ENCODE results near the gene SLC30A7. TPM values are rescaled to one million over a fixed set of nuclear protein-coding genes. Genes with fewer than 3 reads are reported as not detected.

Gene SLC30A7
- total and polyA plus RNA-seq, 2 of the 13 experiments (the other 11 are each of a cell fraction or from before 2014, with no cell fraction given) = 8.3 to 40.8 TPM

DNA sequence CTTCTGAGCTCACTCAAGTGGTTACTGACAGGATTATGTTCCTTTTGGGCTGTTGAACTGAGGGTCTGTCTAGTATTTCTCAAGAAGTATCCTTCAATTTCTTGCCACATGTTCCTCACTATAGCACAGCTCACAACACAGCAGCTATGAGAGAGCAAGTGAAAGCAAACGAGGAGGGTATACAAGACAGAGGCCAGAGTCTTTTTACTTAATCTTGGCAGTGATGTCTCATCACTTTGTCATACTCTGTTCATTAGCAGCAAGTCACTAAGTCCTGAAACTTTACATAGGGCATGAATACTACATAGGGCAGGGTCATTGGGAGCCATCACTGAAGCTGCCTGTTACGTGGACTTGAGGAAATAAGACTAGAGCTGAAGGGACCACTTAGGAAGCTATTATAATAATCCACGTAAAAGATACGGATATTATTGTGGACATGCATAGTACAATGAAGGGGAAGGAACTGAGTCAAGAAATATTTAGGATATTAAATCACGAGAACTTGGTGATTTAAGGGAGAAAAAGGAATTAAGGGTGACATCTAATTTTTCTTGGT, 63.7 kb downstream of the SLC30A7 start:
- Histone ChIP-seq H3K4me2 (ENCODE audit: low read depth, low read length) (no peak overlapping the region), H3K79me2 (ENCODE audit: insufficient read depth, low read length) (no peaks in the 10 kb centered on the region), H3K36me3 (replicated peaks in 1 of 2; ENCODE audit: control insufficient read depth in 1 of 2, insufficient read depth in 2 of 2, low read length in 2 of 2) (peaks cover 0 to 13% of the 10 kb centered on the region in 2 experiments; a peak in 2 of 5 replicates), H4K20me1 (ENCODE audit: insufficient read depth, low read length) (no peaks in the 10 kb centered on the region; the same call in 1 of the 2 replicates), H3K4me3 (replicated peaks in 1 of 3; ENCODE audit: insufficient read depth in 1 of 3, low read depth in 2 of 3, low read length in 3 of 3) (no peak overlapping the region), H3K4me1 (ENCODE audit: insufficient read depth, low read length) (no peaks in the 10 kb centered on the region), H3K9ac (ENCODE audit: insufficient read depth, low read depth, low read length) (no peak overlapping the region), H3K27ac (ENCODE audit: extremely low read length, insufficient read depth, low read length) (no peak overlapping the region), H3K9me3 (ENCODE audit: low read length) (no peaks in the 10 kb centered on the region), H3K27me3 (ENCODE audit: control insufficient read depth in 1 of 2, insufficient read depth in 2 of 2, low read length in 2 of 2) (no peaks in the 10 kb centered on the region), H2AFZ (ENCODE audit: low read length) (no peak overlapping the region)
- ChIA-PET CTCF (ENCODE audit: low intra/inter-chr PET ratio, low total read pairs) (no interaction called here), POLR2A (no interaction called here)
- 93% methylated on average over 5 of the region's 5 CpGs for WGBS (ENCODE audit: low lambda C conversion rate)
- ATAC-seq (no peak; the same call in 2 of the 3 replicates), FAIRE-seq (no peak), DNase-seq (ENCODE audit: low spot score) (no peak)
- BruUV-seq (replicated peaks) = no TSS peak
- intact Hi-C loops (cut with micrococcal nuclease; ENCODE audit: unreplicated experiment) = no loop called here
- in situ Hi-C loops (cut with HindIII; ENCODE audit: extremely low pct_ligation_motif_present, low pct_unique_long_range_greater_than_20kb) = no loop called here
- no peak for TF ChIP-seq PTBP1 (IDR thresholded peaks at IDR 0.05; ENCODE audit: low read depth, low read length, poor library complexity, severe bottlenecking)
- no peak for TF ChIP-seq ZNF335 (CRISPR knock-in tag; IDR thresholded peaks at IDR 0.05)
- TF ChIP-seq PRPF4 (IDR thresholded peaks at IDR 0.05; ENCODE audit: low read depth, low read length, poor library complexity, severe bottlenecking) = no peak
- TF ChIP-seq CENPT (CRISPR knock-in tag; IDR thresholded peaks at IDR 0.05; ENCODE audit: low read depth) = no peak
- TF ChIP-seq, protein P1, sequence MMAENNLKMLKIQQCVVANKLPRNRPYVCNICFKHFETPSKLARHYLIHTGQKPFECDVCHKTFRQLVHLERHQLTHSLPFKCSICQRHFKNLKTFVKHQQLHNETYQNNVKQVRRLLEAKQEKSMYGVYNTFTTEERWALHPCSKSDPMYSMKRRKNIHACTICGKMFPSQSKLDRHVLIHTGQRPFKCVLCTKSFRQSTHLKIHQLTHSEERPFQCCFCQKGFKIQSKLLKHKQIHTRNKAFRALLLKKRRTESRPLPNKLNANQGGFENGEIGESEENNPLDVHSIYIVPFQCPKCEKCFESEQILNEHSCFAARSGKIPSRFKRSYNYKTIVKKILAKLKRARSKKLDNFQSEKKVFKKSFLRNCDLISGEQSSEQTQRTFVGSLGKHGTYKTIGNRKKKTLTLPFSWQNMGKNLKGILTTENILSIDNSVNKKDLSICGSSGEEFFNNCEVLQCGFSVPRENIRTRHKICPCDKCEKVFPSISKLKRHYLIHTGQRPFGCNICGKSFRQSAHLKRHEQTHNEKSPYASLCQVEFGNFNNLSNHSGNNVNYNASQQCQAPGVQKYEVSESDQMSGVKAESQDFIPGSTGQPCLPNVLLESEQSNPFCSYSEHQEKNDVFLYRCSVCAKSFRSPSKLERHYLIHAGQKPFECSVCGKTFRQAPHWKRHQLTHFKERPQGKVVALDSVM (CRISPR knock-in tag; IDR thresholded peaks at IDR 0.05) = no peak
- no peak for TF ChIP-seq ZNF644 (CRISPR knock-in tag; IDR thresholded peaks at IDR 0.05; ENCODE audit: low read depth)
- TF ChIP-seq ZNF326 (CRISPR knock-in tag; IDR thresholded peaks at IDR 0.05; ENCODE audit: borderline replicate concordance) = no peak
- TF ChIP-seq, protein P2, sequence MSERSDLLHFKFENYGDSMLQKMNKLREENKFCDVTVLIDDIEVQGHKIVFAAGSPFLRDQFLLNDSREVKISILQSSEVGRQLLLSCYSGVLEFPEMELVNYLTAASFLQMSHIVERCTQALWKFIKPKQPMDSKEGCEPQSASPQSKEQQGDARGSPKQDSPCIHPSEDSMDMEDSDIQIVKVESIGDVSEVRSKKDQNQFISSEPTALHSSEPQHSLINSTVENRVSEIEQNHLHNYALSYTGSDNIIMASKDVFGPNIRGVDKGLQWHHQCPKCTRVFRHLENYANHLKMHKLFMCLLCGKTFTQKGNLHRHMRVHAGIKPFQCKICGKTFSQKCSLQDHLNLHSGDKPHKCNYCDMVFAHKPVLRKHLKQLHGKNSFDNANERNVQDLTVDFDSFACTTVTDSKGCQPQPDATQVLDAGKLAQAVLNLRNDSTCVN (CRISPR knock-in tag; IDR thresholded peaks at IDR 0.05; ENCODE audit: borderline replicate concordance) = no peak
- TF ChIP-seq ZNF121 (CRISPR knock-in tag; IDR thresholded peaks at IDR 0.05) = no peak
- no peak for TF ChIP-seq ZNF615 (CRISPR knock-in tag; IDR thresholded peaks at IDR 0.05; ENCODE audit: borderline replicate concordance)
- TF ChIP-seq CBX2 (IDR thresholded peaks at IDR 0.05; ENCODE audit: low read depth, low read length) = no peak
- no peak for TF ChIP-seq CBX2 (CRISPR knock-in tag; IDR thresholded peaks at IDR 0.05; ENCODE audit: low read depth)
- no peak for TF ChIP-seq SAP130 (CRISPR knock-in tag; IDR thresholded peaks at IDR 0.05; ENCODE audit: low read depth)
- no peak for TF ChIP-seq ZNF562 (CRISPR knock-in tag; IDR thresholded peaks at IDR 0.05; ENCODE audit: borderline replicate concordance)
- TF ChIP-seq, protein P3, sequence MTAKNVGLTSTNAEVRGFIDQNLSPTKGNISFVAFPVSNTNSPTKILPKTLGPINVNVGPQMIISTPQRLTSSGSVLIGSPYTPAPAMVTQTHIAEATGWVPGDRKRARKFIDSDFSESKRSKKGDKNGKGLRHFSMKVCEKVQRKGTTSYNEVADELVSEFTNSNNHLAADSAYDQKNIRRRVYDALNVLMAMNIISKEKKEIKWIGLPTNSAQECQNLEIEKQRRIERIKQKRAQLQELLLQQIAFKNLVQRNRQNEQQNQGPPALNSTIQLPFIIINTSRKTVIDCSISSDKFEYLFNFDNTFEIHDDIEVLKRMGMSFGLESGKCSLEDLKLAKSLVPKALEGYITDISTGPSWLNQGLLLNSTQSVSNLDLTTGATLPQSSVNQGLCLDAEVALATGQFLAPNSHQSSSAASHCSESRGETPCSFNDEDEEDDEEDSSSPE (CRISPR knock-in tag; IDR thresholded peaks at IDR 0.05) = no peak
- TF ChIP-seq, protein P4, sequence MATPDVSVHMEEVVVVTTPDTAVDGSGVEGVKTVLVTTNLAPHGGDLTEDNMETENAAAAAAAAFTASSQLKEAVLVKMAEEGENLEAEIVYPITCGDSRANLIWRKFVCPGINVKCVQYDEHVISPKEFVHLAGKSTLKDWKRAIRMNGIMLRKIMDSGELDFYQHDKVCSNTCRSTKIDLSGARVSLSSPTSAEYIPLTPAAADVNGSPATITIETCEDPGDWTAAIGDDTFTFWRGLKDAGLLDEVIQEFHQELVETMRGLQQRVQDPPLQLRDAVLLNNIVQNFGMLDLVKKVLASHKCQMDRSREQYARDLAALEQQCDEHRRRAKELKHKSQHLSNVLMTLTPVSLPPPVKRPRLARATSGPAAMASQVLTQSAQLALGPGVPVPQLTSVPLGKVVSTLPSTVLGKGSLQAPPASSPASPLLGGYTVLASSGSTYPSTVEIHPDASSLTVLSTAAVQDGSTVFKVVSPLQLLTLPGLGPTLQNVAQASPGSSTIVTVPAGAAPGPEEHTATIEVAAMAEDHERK (CRISPR knock-in tag; IDR thresholded peaks at IDR 0.05; ENCODE audit: low read depth) = no peak
- TF ChIP-seq, protein P5, sequence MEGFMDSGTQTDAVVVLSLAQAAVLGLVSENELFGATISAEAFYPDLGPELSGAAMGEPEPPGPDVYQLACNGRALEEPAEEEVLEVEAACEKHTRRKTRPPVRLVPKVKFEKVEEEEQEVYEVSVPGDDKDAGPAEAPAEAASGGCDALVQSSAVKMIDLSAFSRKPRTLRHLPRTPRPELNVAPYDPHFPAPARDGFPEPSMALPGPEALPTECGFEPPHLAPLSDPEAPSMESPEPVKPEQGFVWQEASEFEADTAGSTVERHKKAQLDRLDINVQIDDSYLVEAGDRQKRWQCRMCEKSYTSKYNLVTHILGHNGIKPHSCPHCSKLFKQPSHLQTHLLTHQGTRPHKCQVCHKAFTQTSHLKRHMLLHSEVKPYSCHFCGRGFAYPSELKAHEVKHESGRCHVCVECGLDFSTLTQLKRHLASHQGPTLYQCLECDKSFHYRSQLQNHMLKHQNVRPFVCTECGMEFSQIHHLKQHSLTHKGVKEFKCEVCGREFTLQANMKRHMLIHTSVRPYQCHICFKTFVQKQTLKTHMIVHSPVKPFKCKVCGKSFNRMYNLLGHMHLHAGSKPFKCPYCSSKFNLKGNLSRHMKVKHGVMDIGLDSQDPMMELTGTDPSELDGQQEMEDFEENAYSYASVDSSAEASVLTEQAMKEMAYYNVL (CRISPR knock-in tag; IDR thresholded peaks at IDR 0.05; ENCODE audit: borderline replicate concordance) = no peak
